GM19467 (cell line): Measurements from ENCODE around the gene CCBE1.

Experiments
- ATAC-seq: cut with Tn5 transposase; IDR thresholded peaks from one replicate; pipeline ENCODE4 v1.9.1; 2021; ENCODE audit warnings: mild to moderate bottlenecking, moderate library complexity; ENCODE audit not compliant: unreplicated experiment

CCBE1 gene

DNA sequence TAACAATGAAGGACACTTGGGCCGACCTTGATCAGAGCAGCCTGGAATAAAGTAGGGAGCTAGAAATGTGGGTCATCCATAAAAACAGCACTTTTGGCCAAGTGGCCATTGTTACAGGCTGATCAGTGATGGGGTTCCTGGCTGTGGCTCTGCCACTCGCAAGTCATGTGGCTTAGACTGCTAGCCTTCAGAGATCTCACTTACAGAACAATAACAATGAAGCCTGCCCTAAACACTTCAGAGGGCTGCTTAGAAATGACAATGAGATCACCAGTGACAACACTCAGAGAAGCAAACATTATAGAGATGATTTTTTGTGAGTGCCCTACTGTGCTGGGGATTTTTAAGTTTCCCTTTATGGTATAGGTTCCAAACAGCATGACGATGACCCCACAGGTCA lies 230.2 kb downstream of the CCBE1 start:
- no peak for ATAC-seq

DNA sequence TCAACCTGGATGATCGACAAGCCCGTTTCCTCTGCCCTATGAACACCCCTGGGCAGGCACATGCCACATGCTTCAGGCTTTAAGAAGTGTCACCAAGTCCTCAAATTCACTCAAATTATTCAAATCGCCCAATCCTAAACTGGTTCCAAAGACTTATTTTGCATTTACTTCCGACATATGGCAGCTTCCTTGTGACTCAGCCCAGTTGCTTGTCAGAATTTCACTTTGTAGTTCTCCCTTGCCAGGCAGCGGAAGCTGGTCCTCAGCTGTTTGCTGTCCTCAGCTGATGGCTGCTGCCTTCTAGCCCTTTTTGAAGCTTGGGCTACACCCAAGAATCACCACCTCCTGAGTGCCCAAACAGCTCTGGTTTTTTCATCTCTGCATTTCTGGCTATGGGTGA lies 232.7 kb downstream of the CCBE1 start:
- ATAC-seq, result no peak

DNA sequence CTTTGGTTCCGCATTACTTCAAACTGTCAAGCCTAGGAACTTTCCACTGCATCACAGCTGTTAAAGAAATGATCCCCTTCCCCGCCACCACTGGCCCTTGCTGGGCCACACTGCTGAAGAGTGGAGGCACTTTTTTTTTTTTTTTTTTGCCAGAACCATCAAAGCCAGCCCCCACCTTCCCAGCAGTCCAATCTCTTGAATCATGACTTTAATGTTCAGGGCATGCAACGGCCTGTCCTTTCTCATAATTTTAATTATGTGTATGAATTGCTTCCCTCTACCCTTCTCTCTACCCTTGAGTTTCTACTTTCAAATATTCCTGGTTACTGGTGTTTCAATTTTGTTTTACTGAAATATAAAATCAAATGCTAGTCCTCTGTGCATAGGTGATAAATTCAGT lies 236.1 kb downstream of the CCBE1 start:
- ATAC-seq, result no peak

DNA sequence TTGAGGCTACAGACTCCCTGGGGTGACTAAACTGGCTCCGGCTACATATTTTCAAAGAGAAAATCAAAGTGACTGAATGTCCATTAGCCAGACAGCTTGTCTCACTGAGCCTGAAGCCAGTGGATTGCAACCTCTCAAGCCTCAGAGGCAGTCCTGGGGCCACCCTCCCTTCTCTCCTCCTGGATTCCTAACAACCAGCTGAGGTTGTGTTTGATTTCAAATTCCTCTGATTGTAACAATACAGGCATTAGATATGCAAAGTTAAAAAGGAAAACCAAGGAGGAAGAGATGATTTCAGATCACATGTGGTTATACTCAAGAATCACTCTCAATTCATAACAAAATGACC lies 237.2 kb downstream of the CCBE1 start:
- no peak for ATAC-seq

DNA sequence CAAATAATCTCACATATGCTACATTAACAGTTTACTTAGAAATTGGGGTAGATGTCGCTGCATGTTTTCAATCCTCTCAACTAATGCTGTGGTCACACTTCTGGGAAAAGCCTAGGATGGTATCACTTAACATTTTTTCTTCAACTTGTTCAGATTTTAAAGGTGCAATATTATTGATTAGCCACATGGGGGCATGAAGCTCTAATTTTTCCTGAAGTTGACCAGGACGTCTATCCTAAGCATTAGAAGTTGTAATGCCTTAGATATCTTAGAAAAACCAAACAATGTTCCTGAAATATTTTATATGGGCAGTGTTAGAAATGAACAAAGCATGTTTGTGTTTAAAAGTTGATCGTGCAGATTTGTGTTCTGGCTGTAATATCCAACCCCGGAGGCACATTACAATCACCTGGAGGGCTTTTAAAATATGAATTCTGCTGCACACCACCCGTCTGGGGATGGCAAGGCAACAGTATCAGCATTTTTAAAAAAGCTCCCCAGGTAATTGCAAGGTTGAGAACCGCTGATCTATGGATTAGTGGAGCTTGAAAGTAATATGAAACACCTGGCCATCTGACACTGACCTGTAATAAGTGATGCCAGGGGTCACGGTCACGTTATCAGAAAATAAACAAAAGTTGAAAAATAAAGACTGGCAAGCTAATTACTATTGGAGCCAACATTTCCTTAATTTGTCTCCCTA lies 237.7 kb downstream of the CCBE1 start:
- no peak for ATAC-seq

DNA sequence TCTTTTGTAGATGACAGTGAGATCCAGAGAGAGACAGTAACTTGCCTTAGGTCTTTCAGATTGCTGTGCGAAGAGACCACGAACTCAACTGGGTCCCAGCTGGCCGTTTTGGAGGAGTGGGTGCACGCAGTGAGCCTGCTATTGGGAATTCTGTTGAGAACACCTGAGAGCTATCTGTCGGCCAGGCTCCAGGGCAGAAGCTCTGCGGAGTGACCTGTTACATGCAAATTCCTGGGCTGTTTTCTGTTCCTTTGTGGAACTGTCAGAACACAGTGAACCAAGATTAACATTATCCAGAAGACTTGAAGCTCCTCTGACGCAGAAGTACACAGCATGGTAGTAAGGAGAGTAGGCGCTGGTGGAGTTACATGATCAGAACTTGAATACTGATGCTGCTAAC lies 238.6 kb downstream of the CCBE1 start:
- no peak for ATAC-seq

DNA sequence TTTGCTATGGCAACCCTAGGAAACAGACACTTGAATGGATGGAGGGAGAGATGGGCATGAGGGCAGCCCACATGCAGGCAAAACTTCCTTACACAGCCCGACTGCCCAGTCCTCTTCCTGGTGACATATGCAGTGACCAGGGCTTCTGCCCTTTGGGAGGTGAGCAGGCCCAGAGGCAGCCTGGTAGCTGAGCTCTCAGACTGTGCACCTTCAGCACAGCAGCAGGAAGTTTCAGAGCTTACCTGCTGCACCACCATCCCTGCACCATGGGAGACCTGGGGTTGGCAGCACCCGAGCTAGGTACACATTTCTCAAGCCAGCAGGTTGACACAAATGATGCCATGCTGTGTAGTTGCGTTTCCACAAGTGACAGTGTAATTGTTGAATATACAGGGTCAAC lies 240.6 kb downstream of the CCBE1 start:
- ATAC-seq, result no peak

DNA sequence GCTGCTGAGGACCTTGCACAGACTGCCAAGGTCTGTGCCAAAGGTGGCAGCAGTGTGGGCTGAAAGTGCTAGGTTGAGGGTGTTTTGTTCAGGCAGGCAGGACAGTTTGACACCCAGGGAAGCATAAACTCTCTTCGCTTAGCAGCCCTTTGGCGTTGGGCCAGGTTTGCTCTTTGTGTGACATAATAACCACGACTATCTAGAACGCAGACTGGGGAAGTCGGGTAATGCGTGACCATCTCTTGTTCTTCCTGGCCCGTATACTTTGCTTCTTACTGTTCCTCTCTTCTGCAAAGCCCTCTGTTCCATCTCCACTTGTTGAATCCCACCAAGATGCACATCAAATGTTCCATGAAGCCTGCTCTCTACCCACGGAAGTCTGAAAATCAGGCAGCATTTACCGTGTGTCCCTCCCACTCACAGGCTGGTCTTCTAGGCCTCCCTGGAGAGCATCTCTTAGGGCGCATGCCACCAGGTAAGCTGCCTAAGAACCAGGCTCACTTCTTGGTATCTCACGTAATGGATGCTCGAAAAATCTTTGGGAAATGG lies 241.4 kb downstream of the CCBE1 start:
- no peak for ATAC-seq

DNA sequence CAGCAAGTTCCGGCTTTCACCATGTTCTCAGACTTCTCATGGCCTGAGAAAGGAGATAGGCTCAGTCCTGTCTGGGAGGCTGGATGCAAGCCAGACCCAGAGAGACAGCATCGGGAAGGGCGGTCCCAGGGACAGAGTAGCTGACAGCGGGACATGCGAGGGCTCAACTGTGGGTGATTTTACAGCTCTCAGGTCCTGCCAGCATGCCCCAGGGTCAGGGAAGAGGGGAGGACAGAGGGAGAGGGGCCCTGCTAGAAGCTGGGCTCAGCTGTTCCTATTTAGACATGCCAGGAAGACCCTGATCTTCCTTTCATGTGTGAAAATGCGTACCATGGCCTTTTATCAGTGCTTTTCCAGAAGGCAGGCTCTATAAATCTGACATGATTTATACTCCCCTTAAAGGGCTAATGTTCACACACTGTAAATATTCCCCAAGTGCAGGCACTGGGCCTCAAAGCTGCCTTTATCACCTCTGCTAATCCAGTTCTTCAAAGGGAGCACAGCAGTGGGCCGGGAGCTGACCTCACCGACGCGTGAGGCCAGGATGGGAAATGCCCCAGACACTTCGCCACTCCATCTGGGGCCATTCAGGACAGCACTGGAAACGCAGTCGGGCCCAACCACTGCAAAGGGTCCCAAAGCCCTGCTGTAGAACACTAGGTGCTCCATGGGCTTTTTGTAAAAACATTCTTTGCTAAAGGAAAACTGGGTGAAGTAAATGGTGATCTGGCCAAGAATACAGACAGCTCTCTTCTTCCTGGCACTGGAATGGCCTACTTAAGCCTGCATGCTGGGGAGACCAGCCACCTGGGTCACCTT lies 242.1 kb downstream of the CCBE1 start:
- no peak for ATAC-seq

DNA sequence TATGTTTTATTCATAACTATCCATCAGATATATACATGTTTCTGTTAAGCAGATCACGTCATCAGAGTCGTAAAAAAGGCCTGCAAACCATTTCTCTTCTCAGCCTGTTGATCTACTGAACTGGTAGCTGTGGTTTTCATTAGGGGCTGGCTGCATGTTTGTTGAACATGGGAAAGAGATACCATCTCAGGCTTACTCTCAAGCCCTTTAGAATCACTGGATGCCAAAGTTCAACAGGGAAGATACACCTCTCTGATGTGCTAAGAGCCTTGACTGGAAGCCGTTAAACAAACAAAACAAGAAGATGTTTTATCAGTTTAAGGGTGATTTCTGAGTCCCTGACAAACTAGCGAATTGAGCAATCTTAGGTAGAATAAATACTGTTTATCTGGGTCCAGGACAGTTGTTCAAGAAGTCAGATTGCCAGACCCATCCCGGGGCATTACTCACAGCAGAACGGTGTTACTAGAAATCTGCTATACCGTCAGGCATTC lies 243.7 kb downstream of the CCBE1 start:
- ATAC-seq, result no peak

DNA sequence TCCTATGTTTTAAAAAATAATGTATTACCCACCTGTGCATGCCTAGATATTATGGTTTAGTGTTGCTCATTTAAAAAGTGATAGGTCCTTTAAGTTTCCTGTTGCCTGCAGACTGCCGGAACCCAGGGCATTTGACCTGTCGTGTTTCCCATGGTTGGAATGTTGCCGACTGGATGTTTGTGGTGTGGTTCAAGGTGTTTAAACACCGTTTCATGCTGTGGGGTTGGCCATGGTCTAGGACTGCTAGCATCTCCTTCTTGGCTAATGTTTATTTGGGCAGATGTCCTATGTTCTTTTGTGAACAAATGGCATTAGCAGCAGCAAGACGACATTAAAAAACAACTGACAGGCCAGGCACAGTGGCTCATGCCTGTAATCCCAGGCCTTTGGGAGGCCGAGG lies 245.3 kb downstream of the CCBE1 start:
- ATAC-seq, result no peak

DNA sequence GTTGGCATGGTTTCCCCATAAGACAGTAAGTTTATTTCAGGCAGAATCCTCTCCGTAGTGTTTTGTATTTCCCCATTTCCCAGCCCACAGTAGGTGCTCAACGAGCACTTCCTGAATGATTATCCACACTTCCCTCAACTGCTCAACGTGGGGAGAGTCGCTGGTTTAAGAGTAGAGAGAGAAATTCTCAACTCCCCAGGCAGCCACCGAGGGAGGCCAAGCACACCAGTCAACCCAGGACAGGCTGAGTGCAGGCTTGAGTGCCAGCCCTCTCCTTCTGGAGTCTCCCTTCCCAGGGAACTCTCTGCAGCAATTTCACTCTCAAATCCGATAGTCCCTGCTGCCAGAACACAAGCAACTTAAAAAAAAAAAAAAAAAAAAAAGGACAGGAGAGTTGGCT lies 246.2 kb downstream of the CCBE1 start:
- no peak for ATAC-seq

DNA sequence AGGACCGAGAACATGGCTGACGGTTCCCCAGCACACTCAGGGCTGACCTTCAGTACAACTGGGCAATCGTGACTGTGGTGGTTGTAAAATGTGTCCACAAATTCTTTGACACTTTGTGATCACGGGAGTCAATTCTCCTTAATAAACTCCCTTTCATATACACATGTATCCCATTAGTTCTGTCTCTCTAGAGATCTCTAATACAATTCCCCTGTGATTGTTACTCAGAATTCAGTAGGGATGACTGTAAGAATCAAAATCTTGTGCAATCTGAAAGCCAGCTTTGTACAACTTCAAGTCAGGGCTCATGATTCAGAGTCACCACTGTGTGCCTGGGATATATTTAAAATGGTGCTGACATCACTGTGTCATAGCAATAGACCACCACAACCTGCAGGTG lies 248.7 kb downstream of the CCBE1 start:
- no peak for ATAC-seq

DNA sequence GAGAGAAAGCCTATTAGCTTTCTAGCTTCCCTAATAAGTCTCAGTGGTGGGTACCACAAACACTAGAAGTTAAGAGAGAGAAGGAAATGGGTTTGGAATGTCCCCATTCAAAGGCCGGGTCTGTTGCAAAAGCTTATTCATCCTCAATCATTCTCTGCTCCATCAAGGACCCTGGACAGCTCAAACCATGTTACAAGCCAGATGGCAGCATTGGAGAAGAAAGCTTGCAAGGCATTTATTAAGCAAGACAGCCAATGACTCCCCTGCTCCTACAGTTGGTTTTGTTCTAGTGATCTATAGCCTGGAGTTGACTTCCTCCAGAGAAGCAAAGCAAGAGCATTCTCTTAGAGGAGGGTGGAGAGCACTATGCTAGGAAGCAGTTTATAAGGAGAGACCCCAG lies 251.2 kb downstream of the CCBE1 start:
- no peak for ATAC-seq

DNA sequence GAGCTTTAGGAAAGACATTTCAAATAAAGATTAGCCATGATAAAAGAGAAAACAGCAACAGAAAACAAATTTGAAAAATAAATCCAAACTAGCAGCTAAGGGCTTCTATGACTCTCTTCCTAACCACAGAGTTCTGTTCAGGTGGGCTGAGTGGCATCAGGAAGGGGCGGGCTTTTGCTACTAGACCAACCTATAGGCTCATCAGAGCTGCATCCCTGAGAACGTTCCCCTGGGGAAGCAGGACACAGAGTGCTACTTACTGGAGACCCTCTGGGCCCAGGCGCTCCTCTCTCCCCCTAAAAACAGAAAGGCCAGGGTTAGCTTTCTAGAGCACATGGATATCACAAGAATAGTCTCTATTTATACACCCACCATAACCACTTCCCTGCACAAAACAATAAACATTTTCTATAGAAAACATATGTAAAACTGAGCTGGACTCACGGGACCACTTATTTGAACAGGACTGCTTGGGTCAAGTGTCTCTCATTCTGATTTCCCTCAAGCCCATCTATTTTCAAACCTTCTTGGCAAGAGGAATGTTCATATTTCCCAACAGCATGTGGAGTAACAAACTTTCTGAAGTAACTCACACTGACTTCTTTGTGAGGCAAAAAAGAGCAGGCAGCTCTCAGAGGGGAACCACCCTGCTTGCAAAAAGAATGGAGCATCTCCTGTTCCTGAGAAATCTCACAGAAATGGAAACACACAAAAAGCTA lies 259.2 kb downstream of the CCBE1 start:
- no peak for ATAC-seq

DNA sequence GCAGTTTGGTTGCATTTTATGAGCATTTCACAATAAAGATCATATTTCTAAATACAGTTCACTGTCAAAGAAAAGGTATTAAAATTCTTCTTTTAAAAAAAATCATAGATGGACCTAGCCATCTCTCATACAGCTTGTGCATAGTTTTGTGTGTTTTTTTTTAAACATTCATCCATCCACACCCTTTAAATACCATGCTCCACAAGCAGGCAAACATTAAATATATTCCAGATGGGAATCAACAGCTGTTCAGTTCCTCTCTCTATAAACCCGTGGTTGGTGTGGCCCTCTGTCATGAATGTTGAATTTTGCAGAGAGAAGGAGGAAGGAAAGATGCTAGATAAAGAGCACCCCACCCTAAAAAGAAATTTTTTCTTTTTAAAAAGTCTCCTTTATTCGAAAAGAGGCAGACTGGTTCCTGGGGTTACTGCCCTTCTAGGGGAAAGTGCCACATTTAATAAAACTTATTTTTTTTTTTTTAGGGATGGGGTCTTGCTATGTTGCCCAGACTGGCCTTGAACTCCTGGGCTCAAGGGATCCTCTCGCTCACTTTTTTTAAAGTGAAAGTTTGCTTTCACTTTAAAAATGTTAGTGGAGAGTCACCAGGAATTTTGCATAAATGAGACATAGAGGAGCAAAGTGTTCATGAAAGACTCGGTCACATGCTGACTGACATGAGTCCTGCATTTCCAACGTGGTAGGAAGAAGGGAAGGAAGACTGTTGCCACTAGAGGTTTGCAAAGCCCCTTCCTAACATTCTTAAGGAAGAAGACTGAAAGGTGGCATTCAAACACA lies 264.2 kb downstream of the CCBE1 start:
- no peak for ATAC-seq

DNA sequence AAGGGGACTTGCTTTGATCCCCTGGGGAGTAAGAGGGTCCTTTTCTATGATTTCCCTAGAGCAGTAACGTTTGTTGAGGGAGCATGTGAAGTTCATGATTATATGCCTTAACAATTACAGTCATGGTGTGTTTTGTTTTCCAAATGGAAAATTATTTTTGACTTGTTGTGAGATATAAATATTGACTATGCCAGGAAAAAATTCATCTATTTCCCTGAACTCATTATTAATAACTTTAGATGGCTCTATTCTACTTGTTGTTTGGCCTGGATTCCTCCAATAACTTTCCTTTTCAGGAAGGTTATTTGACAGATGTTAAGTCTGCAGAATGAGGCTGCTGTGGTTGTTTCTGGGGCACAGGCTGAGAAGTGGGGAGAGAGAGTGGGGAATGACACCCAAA lies 266.1 kb downstream of the CCBE1 start:
- no peak for ATAC-seq

DNA sequence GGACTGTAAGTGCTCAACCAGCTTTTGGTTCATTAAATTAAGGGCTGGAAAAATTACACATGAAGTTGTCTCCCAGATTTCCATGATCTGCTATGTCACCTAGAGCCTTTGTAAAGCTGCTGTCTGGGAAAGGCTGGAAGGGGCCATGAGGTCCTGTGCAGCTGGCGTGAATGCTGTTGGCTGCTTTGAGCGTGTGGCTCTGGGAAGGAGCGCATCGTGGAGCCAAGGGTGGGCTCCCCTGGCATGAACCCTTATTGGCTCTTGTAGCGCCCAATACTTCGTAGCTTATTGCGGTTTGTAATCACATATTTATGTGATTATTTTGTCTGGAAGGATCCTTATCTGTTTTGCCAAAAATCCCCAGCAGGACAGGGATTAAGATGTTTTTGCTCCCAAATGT lies 267.6 kb downstream of the CCBE1 start:
- ATAC-seq, result no peak

DNA sequence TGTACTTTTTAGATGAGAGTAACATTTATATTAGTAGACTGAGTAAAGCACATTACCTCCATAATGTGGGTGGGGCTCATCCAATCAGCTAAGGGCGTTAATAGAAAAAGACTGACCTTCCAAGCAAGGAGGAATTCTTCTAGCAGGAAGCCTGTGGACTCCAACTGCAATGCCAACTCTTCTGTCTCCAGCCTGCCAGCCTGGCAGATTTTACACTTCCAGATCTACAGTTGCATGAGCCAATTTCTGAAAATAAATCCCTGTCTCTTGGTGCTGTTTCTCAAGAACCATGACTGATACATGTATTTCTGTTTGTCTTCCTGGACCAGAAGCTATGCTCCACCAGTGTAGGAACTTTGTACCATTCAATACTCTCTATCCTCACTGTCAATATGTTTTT lies 269.2 kb downstream of the CCBE1 start:
- ATAC-seq, result no peak

DNA sequence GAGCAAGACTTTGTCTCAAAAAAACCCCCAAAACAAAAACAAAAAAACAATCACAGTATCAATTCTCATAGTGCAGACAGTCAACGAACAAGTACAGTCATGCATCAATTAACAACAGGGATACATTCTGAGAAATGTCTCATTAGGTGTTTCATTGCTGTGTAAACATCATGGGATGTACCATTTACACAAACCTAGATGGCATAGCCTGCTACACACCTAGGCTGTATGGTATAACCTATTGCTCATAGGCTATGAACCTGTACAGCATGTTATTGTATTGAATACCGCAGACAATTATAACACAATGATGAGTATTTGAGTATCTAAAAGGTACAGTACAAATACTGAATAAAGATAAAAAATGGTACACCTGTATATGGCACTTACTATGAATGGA lies 270.4 kb downstream of the CCBE1 start:
- ATAC-seq, result no peak

DNA sequence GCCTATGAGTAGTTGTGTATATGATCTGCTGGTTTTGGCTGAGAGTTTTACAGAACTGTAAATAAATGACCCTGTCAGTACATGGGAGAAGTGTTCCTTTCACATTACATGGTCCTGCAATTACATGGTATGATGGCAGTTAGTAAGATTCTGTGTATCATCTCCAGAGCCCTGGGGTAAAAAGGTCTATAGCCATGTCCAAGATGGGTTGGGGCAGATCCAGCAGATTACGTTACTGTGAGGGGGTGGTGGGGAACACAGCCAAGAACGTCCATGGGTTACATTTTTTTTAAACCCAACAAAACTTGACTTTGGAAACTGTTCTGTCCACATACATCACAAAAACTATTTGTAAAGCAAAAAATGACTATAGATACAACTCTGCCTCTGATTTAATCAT lies 274.0 kb downstream of the CCBE1 start:
- no peak for ATAC-seq
